ENCODE measurements around the gene RABGAP1L. TPM values are rescaled to one million over a fixed set of nuclear protein-coding genes. Genes with fewer than 3 reads are reported as not detected.
"Not testable (repeated sequence)": the region's sequence is repeated elsewhere in the genome, so short reads cannot be mapped to it uniquely, and the experiment has no call there.

Gene RABGAP1L
- total and polyA plus RNA-seq, 2 donors (not counting 3 experiments of a cell fraction or from before 2014, with no cell fraction given): 6.4 to 22.2 TPM

DNA sequence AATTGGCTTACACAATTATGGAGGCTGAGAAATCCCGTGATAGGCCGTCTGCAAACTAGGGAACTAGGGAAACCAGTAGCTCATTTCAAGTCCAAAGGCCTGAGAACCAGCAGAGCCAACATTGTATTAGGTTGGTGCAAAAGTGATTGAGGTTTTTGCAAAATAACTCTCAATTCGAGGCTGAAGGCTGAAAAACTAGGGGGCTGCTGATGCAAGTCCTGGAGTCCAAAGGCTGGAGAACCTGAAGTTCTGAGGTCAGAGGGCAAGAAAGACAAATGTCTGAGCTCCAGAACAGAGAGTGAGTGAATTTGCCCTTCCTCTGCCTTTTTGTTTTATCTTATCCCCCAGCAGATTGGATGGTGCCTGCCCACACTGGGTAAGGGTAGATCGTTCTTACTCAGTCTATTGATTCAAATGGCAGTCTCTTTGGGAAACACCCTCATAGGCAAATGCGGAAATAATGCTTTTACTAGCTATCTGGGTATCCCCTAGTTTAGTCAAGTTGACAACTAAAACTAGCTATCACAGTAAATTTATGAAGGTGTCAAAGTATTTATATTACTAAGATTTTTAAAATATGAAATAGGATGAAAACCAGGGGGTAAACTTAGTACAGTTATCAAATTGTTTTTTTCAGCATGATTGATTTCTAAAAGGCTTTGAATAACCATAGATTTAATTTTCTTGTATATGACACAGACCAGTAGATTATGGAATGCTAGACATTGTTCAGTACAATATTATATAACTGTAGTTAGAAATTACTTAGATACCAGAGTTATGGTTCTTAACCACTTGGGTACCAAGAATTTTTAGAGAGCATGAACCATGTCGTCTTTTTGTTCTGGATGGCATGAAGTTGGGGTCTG lies 15.4 kb downstream of the RABGAP1L start:
- intact Hi-C loops (cut with micrococcal nuclease) (no loop called here), dilution Hi-C loops (cut with MboI; ENCODE audit: extremely low pct_ligation_motif_present, low sequenced_read_pairs) (no loop called here)
- H2AFZ ChIP-seq (ENCODE audit: low read depth, low read length): no peak overlapping the region
- H3K9me1 ChIP-seq (replicated peaks; ENCODE audit: control insufficient read depth, extremely low read depth, insufficient read depth, low read length): no peaks in the 10 kb centered on the region
- no peak for DNase-seq (ENCODE audit: low read depth, low spot score)
- H3K9ac ChIP-seq (replicated peaks; ENCODE audit: extremely low read depth, insufficient read depth, low read length): no peak overlapping the region
- no peak overlapping the region for H3K27ac ChIP-seq (ENCODE audit: insufficient read depth, low read depth, low read length)
- no peaks in the 10 kb centered on the region for H3K36me3 ChIP-seq (ENCODE audit: control insufficient read depth in 2 of 2, extremely low read depth in 1 of 2, insufficient read depth in 2 of 2, low read length in 2 of 2)
- no peaks in the 10 kb centered on the region for H3K27me3 ChIP-seq (ENCODE audit: control insufficient read depth in 2 of 2, insufficient read depth in 2 of 2, low read length in 2 of 2)
- no peak for FAIRE-seq
- H3K4me1 ChIP-seq (ENCODE audit: control insufficient read depth, extremely low read depth, insufficient read depth, low read length): no peaks in the 10 kb centered on the region
- H4K20me1 ChIP-seq (replicated peaks; ENCODE audit: control insufficient read depth, extremely low read depth, insufficient read depth, low read length): no peaks in the 10 kb centered on the region
- CTCF ChIA-PET: no interaction called here
- no TSS peak for BruUV-seq (replicated peaks)
- POLR2A ChIA-PET: no interaction called here
- TF ChIP-seq JUN (IDR thresholded peaks at IDR 0.05; ENCODE audit: borderline replicate concordance, insufficient read depth, insufficient read length, low read depth): no peak
- no peak for TF ChIP-seq POLR2A (IDR thresholded peaks at IDR 0.05; ENCODE audit: low read depth, low read length)
- H3K4me3 ChIP-seq (replicated peaks in 1 of 3; ENCODE audit: insufficient read depth in 1 of 3, low read depth in 1 of 3, low read length in 3 of 3): no peak overlapping the region
- no peaks in the 10 kb centered on the region for H3K9me3 ChIP-seq (replicated peaks; ENCODE audit: control insufficient read depth, insufficient read depth, low read length)
- H3K4me2 ChIP-seq (ENCODE audit: insufficient read depth, low read length): no peak overlapping the region
- no peaks in the 10 kb centered on the region for H3K79me2 ChIP-seq (ENCODE audit: control insufficient read depth, insufficient read depth, low read length)

GRCh38 chr1:174178459-174178858 lies 19.1 kb downstream of the RABGAP1L start:
- H3K9me3 ChIP-seq (replicated peaks; ENCODE audit: control insufficient read depth, insufficient read depth, low read length); BruUV-seq (replicated peaks); CTCF ChIA-PET; H4K20me1 ChIP-seq (replicated peaks; ENCODE audit: control insufficient read depth, extremely low read depth, insufficient read depth, low read length); DNase-seq (ENCODE audit: low read depth, low spot score); H2AFZ ChIP-seq (ENCODE audit: low read depth, low read length); H3K4me2 ChIP-seq (ENCODE audit: insufficient read depth, low read length); H3K9ac ChIP-seq (replicated peaks; ENCODE audit: extremely low read depth, insufficient read depth, low read length); H3K27me3 ChIP-seq (ENCODE audit: control insufficient read depth in 2 of 2, insufficient read depth in 2 of 2, low read length in 2 of 2); H3K27ac ChIP-seq (ENCODE audit: insufficient read depth, low read depth, low read length); H3K36me3 ChIP-seq (ENCODE audit: control insufficient read depth in 2 of 2, extremely low read depth in 1 of 2, insufficient read depth in 2 of 2, low read length in 2 of 2); intact Hi-C loops (cut with micrococcal nuclease); POLR2A ChIA-PET; H3K79me2 ChIP-seq (ENCODE audit: control insufficient read depth, insufficient read depth, low read length); H3K4me3 ChIP-seq (replicated peaks in 1 of 3; ENCODE audit: insufficient read depth in 1 of 3, low read depth in 1 of 3, low read length in 3 of 3); H3K4me1 ChIP-seq (ENCODE audit: control insufficient read depth, extremely low read depth, insufficient read depth, low read length); dilution Hi-C loops (cut with MboI; ENCODE audit: extremely low pct_ligation_motif_present, low sequenced_read_pairs); FAIRE-seq; H3K9me1 ChIP-seq (replicated peaks; ENCODE audit: control insufficient read depth, extremely low read depth, insufficient read depth, low read length): not testable (repeated sequence)

Measured in endothelial cell of umbilical vein (primary cell).